GM21717 (cell line): ENCODE results near the gene IGSF11.

ENCODE experiments used
- ATAC-seq: cut with Tn5 transposase; IDR thresholded peaks from one replicate; pipeline ENCODE4 v1.9.1; 2021; ENCODE audit warnings: mild to moderate bottlenecking, moderate library complexity; ENCODE audit not compliant: unreplicated experiment

IGSF11 gene

DNA sequence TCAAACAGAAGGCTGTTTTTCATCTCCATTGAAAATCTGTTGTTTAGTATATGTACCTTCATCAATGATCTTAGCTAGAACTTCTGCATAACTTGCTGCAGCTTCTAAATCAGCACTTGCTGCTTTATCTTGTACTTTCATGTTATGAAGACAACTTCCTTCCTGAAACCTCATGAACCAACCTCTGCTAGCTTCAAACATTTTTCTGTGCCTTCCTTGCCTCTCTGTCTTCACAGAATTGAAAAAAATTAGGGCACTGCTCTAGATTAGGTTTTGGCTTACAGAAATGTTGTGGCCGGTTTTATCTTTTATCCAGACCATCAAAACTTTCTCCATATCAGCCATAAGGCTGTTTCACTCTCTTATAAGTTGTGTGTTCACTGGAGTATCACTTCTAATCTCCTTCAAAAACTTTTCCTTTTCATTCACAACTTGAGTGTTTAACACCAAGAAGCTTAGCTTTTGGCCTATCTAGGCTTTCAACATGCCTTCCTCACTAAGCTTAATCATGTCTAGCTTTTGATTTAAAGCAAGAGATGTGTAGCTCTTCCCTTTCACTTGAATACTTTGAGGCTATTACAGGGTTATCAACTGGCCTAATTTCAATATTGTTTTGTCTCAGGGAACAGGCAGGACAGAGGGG, 78.6 kb downstream of the IGSF11 start:
- no peak for ATAC-seq

GRCh38 chr3:118951089-118951488, 83.6 kb downstream of the IGSF11 start:
- no peak for ATAC-seq

GRCh38 chr3:118949113-118949760, 85.4 kb downstream of the IGSF11 start:
- ATAC-seq, result no peak

- no peak for ATAC-seq
These were observed 86.5 kb downstream of the IGSF11 start for GRCh38 chr3:118948146-118948545.

GRCh38 chr3:118946449-118946848, 88.2 kb downstream of the IGSF11 start:
- no peak for ATAC-seq

DNA sequence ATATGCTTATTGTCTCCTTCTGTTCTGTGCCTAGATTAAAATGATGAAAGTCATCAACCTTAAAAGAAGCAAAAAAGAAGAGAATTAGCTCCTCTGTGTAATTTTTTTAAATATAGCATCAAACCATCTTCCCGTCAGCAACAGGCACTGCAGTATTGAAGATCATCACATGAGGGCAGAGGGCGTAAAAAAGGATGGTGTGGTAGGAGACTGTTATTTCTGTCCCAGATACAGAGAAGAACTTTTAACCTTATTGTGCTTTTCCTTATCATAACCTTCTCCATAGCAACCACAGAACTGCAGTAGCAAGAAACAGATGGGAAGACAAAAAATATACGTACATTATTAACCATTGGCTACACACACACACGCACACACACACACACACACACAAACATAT, 88.8 kb downstream of the IGSF11 start:
- ATAC-seq, result no peak

DNA sequence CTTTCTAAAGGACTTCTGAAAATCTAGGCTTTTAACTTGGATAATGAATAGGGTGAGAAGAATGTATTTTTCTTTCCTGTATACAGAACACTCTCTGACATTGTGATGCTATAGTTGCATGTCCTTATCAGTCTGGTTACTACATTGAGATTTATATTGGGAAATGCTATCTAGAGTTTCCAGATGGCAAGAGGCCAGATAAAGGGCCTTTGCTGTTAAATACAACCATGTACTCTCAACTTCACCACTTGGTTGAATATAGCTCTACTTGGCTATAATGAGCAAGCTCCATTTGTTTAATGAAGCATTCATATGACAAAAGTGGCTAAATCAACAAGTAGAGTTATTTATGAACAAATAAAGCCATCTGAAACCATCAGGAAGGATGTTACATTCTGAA, 91.0 kb downstream of the IGSF11 start:
- ATAC-seq, result no peak

DNA sequence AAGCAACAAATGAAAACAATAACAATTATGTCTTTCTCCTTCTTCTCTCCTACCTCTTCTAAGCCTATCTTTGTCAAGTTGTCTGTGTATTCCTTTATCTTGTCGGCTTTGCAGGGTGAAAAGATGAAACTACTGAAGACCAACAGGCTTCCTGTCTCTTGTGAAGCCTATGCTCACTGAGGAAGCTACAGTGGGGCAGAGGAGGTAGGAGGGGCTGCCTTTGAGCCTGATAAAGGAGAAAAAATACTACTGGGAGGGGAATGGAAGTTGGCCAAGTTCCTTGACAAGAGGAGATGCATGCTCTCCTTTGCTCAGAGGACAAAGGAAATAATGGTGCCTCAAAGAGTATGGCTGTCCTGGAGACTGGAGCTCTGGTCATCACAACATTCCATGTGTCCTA, 92.0 kb downstream of the IGSF11 start:
- ATAC-seq, result no peak

GRCh38 chr3:118942195-118942594, 92.5 kb downstream of the IGSF11 start:
- no peak for ATAC-seq

GRCh38 chr3:118941236-118941635, 93.4 kb downstream of the IGSF11 start:
- no peak for ATAC-seq

- ATAC-seq, result no peak
These were observed 96.3 kb downstream of the IGSF11 start for GRCh38 chr3:118938183-118938961.

- no peak for ATAC-seq
These were observed 97.8 kb downstream of the IGSF11 start for GRCh38 chr3:118936811-118937210.

DNA sequence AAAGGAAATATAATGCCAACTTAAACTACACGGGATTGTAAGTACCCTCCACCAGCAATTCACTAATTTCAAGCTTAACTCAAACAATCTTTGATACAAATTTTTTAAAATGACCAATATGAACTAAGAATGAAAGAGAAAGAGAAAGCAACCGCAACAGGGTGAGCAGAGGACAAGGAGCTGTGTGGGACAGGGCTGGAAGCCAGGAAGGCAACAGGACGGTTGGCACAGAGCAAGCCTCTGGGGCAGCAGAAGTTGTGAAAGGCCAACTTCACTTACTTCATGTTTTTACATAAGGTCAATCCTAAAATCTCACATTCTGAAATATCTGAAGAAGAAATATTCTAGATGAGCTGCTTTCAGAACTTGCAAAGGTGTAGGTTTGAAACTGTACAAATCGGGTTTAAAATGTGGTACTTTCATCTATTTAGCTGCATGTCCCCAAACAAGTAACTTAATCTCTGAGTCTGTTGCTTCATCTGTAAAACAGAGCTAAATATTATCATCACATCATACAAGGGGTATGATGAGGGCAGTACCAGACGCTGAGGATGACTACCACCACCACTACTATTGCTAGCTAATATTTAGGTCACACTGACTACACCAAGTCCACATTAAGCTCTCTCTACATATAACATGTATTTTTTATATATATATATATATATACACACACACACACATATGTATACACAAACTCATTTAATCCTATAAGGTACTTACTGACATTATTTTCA, 101.7 kb downstream of the IGSF11 start:
- no peak for ATAC-seq

DNA sequence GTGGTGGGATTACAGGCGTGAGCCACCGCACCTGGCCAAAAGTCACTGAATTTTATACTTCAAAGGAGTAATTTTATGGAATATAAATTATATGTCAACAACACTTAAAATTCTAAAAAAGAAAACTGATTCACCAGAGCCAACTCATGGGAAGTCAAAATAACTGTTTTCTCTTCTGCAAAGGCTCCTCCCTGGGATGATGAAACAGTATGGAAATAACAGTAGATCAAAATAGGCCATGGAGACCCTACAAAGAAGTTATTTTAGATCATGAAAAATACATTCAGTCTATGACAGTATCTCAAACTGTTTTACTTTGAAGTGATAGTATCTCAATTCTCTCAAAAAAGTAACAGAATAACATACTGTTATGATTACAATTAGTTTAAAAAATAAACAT, 102.7 kb downstream of the IGSF11 start:
- no peak for ATAC-seq

GRCh38 chr3:118927449-118927848, 107.2 kb downstream of the IGSF11 start:
- no peak for ATAC-seq

GRCh38 chr3:118912188-118912587, 122.5 kb downstream of the IGSF11 start:
- ATAC-seq, result no peak

- no peak for ATAC-seq
These were observed 124.3 kb downstream of the IGSF11 start for GRCh38 chr3:118910332-118910731.

GRCh38 chr3:118909763-118910162, 124.9 kb downstream of the IGSF11 start:
- ATAC-seq, result no peak

- ATAC-seq, result no peak
These were observed 126.7 kb downstream of the IGSF11 start for GRCh38 chr3:118907909-118908308.

- ATAC-seq, result no peak
These were observed 133.7 kb downstream of the IGSF11 start for GRCh38 chr3:118900737-118901525.

DNA sequence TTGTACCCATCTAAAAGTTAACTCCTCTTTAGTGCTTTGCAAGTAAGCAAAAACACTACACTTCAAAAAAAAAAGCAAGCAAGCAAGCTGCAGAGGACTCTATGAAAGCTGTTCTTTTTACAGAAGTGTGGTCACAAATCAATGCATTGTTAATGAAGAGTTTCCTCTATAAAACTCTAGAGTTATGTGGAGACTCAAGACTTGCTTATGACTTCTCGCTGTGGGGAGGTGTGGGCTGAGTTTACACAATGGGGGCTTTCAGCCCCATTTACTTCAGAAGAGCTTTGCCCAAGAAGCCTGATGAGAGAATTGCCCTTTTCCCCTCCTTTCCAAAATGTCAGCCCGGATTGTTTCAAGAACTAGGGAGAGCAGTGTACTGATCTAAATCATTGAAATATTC, 144.4 kb downstream of the IGSF11 start:
- no peak for ATAC-seq
